ENCODE data around the gene TMEM72.

GRCh38 chr10:44865289-44865671 lies 45.9 kb upstream of the TMEM72 start:
- no peak for TF ChIP-seq CTCF (IDR thresholded peaks at IDR 0.05)
- no peak for TF ChIP-seq POLR2A (IDR thresholded peaks at IDR 0.05)

Data from thyroid gland (tissue), 4 donors.